Nephron progenitor cell (in vitro differentiated cells): ENCODE data around the gene OR6X1.

Experiments used
- DNase-seq: peaks from one replicate; pipeline ENCODE4 v3.0.0; 2021
- H3K27ac Mint-ChIP-seq: 2 replicates; pipeline ENCODE4 v1.8.0; 2021; ENCODE audit warnings: mild to moderate bottlenecking, moderate library complexity, mixed read lengths
- H3K27me3 Mint-ChIP-seq: 2 replicates; pipeline ENCODE4 v1.8.0; 2021; ENCODE audit warnings: mild to moderate bottlenecking, low read depth, mixed read lengths; ENCODE audit not compliant: poor library complexity
- H3K36me3 Mint-ChIP-seq: 2 replicates; pipeline ENCODE4 v1.8.0; 2021; ENCODE audit warnings: low read depth, mixed read lengths
- H3K4me1 Mint-ChIP-seq: 2 replicates; pipeline ENCODE4 v1.8.0; 2021; ENCODE audit warnings: mixed read lengths
- H3K4me3 Mint-ChIP-seq: 2 replicates; pipeline ENCODE4 v1.8.0; 2021; ENCODE audit warnings: mild to moderate bottlenecking, moderate library complexity, mixed read lengths
- H3K9me3 Mint-ChIP-seq: 2 replicates; pipeline ENCODE4 v1.8.0; 2021; ENCODE audit warnings: mild to moderate bottlenecking, moderate library complexity, mixed read lengths
- TF ChIP-seq, protein P1 (sequence below): fragments of 200-600 bp; sonication (generic); IDR thresholded peaks from 2 replicates; pipeline ENCODE4 v1.5.0; 2021; ENCODE audit warnings: antibody characterized with exemption

Gene OR6X1

DNA sequence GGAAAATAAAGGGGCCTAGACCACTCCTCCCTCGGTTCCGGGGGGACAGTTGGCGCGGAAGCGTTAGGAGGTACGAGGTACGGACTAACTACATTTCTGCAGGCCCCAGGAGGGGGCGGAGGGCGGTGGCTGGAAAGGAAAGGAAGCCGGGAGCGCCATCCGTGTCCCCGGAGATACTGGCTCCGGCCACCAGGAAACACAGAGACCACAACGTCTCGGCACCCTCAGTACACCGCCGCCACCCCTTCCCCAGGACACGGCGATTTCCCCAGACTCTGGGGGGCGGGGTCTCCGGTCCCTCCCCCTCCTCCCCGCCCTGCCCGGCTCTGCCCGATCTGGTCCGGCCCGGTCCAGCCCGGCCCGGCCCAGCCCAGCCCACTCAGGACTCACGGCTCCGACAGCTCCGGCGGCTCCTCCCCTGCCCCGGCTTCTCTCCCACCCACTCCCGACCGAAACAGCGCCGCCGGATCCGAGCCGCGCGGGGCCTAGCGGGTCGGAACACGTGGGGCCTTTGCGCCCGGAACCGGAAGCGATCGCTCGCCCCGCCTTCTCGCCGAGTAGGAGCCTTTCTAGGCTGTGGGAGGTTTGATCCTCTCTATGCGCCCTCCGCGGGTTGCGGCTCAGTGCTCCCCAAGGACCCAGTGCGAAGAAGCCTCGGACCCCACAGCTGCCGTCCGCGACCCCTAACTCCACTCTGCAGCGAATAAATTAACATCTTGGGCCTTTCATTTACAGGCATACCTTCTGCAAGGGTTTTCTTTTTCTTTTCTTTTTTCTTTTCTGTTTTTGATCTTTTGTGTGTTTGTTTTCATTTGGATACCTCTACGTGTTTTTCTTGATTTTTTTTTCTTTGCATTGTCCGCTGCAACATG lies 12.9 kb downstream of the OR6X1 start, which contains the start of gene ZNF202:
ZNF202 (minus strand) TSS at position 502 of the 872 bp plus-strand sequence. CDS start 10,772 bp downstream, outside the sequence.
- TF ChIP-seq, protein P1, sequence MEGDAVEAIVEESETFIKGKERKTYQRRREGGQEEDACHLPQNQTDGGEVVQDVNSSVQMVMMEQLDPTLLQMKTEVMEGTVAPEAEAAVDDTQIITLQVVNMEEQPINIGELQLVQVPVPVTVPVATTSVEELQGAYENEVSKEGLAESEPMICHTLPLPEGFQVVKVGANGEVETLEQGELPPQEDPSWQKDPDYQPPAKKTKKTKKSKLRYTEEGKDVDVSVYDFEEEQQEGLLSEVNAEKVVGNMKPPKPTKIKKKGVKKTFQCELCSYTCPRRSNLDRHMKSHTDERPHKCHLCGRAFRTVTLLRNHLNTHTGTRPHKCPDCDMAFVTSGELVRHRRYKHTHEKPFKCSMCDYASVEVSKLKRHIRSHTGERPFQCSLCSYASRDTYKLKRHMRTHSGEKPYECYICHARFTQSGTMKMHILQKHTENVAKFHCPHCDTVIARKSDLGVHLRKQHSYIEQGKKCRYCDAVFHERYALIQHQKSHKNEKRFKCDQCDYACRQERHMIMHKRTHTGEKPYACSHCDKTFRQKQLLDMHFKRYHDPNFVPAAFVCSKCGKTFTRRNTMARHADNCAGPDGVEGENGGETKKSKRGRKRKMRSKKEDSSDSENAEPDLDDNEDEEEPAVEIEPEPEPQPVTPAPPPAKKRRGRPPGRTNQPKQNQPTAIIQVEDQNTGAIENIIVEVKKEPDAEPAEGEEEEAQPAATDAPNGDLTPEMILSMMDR = peak; percentile 11
- H3K4me3 Mint-ChIP-seq = peak within 1 kb of the TSS; percentile 86
- H3K9me3 Mint-ChIP-seq = peaks cover 24% of the 10 kb centered on the region
- H3K27ac Mint-ChIP-seq = peak within 1 kb of the TSS; percentile 74
- H3K36me3 Mint-ChIP-seq = peaks cover 31% of the 10 kb centered on the region
- H3K4me1 Mint-ChIP-seq = peaks cover 30% of the 10 kb centered on the region
- peak; percentile 93 for DNase-seq
- H3K27me3 Mint-ChIP-seq = peaks cover 2% of the 10 kb centered on the region

DNA sequence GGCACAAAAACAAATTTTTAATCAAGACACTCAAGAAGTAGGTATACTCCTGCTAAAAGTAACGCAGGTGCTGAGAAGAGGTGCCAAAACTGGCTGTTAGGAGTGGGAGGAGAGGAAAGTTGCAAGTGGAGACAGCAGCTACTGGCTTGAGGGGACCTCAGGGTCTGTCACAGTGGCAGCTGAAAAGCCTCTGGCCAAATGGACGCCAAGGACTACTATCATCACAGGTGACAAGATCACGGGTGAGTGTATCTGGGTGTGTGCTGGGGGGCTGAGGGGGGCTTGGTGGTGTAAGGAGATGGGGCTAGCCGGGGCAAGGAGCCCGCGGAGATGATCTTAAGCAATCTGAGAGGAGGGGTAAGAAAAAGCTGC lies 13.5 kb downstream of the OR6X1 start:
- H3K27ac Mint-ChIP-seq = peak overlapping the region; percentile 74
- H3K27me3 Mint-ChIP-seq = peaks cover 2% of the 10 kb centered on the region
- no peak for DNase-seq
- peak overlapping the region; percentile 86 for H3K4me3 Mint-ChIP-seq
- H3K36me3 Mint-ChIP-seq = peaks cover 32% of the 10 kb centered on the region
- peaks cover 24% of the 10 kb centered on the region for H3K9me3 Mint-ChIP-seq
- H3K4me1 Mint-ChIP-seq = peaks cover 27% of the 10 kb centered on the region
- TF ChIP-seq, protein P1 = no peak

DNA sequence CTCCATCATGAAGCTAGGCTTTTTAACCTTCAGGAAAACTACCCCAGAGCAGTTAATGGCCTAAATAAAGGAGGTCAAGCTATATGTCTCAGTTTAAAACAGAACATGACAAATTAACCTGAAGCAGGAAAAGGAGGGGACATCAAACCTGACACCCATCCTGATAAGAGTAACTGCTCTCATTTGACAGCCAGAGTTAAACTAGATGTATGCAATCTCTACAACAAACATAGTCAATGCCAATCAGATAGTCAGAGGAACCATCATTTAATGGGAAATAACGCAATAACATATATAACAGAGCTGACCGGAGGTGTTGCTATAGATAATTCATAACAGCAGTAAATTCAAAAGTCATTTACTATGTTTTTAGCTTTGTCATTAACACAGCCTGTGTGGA lies 15.9 kb downstream of the OR6X1 start:
- DNase-seq = no peak
- peaks cover 32% of the 10 kb centered on the region for H3K36me3 Mint-ChIP-seq
- no peak overlapping the region for H3K27ac Mint-ChIP-seq
- TF ChIP-seq, protein P1 = no peak
- H3K4me1 Mint-ChIP-seq = peaks cover 27% of the 10 kb centered on the region
- peaks cover 2% of the 10 kb centered on the region for H3K27me3 Mint-ChIP-seq
- peaks cover 24% of the 10 kb centered on the region for H3K9me3 Mint-ChIP-seq
- no peak overlapping the region for H3K4me3 Mint-ChIP-seq

DNA sequence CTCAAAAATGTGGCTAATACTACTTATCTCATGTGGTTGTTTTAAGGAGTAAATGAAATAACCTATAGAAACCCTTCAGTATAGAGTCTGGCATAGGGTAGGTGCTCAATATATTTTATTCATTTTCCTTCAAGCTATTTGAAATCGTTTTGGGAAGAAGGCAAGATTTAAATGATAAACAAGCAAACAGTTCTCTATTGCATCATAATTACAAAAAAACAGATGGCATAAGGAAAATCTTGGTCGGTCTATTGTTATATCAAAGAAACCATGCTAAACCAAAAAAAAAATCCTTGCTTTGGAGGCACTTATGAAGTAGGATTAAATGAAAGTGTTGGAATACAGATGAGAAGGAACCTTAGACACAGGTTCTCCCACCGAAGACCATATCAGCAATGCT lies 17.5 kb downstream of the OR6X1 start:
- no peak for DNase-seq
- Mint-ChIP-seq H3K9me3 (peaks cover 24% of the 10 kb centered on the region), H3K27ac (no peak overlapping the region), H3K36me3 (peaks cover 32% of the 10 kb centered on the region), H3K27me3 (peaks cover 2% of the 10 kb centered on the region), H3K4me3 (no peak overlapping the region), H3K4me1 (peaks cover 17% of the 10 kb centered on the region)
- TF ChIP-seq, protein P1 = no peak

DNA sequence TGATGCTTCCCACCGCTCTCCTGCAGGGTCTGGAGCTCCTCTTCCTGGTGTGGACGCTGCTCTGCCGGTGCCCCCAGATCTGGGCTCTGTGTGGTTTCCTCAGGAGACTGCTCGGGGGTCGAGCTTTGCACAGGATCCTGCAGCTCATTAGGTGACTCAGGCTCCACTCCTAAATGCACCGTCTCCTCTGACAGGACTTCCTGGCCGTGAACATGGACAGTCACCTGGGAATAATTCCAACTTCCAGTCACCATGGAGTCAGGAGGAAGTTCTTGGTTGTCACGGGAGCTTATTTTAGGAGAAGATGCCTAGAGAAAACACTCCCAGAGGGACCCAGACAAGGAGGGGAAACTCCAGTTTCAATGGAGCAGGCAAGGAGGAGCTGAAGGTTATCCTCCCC lies 24.7 kb downstream of the OR6X1 start:
- Mint-ChIP-seq H3K9me3 (peaks cover 30% of the 10 kb centered on the region), H3K4me3 (no peak overlapping the region), H3K27me3 (no peaks in the 10 kb centered on the region), H3K4me1 (no peaks in the 10 kb centered on the region), H3K36me3 (peaks cover 51% of the 10 kb centered on the region), H3K27ac (no peak overlapping the region)
- TF ChIP-seq, protein P1 = no peak
- DNase-seq = no peak
